ENCODE measurements around the gene PKHD1.
"Not testable (repeated sequence)": the region's sequence is repeated elsewhere in the genome, so short reads cannot be mapped to it uniquely, and the experiment has no call there.

Gene PKHD1

GRCh38 chr6:51856508-51856907, 230.9 kb downstream of the PKHD1 start:
- DNase-seq (ENCODE audit: low spot score) = no peak
- in situ Hi-C loops (cut with MboI; ENCODE audit: low pct_unique_long_range_greater_than_20kb, low sequenced_read_pairs, unreplicated experiment) = loop anchor here (10.0 kb wide), 1 partner anchor 108 kb away; no protein-coding TSS in a partner anchor
- TF ChIP-seq CTCF (IDR thresholded peaks at IDR 0.05; ENCODE audit: extremely low read depth, insufficient read depth, missing control alignments) = no peak

- DNase-seq (ENCODE audit: low spot score) = peak; percentile 61
- in situ Hi-C loops (cut with MboI; ENCODE audit: low pct_unique_long_range_greater_than_20kb, low sequenced_read_pairs, unreplicated experiment) = loop anchor here (10.0 kb wide), 1 partner anchor 109 kb away; no protein-coding TSS in a partner anchor
- peak; percentile 75 for TF ChIP-seq CTCF (IDR thresholded peaks at IDR 0.05; ENCODE audit: extremely low read depth, insufficient read depth, missing control alignments)
Measured at GRCh38 chr6:51855310-51856082, 231.9 kb downstream of the PKHD1 start.

DNA sequence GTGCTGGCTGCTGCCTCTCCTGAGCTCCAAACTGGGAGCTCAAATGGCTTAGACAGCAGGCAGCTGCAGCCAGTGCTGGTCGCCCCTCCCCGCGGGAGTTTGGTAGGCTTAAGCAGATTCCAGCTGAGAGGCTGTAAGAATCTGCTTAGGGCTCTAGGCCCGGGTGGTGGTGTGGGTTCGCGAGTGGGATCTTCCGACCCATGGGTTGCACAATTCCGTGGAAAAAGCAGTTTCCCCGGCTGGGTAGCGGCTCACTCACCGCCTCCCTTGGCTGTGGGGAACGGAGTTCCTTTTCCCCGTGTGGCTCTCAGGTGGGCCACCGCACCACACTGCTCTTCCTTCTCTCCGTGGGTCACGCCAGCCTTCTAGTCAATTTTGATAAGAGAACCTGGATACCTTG, 232.5 kb downstream of the PKHD1 start:
- no peak for DNase-seq (ENCODE audit: low spot score)
- TF ChIP-seq CTCF (IDR thresholded peaks at IDR 0.05; ENCODE audit: extremely low read depth, insufficient read depth, missing control alignments) = no peak
- in situ Hi-C loops (cut with MboI; ENCODE audit: low pct_unique_long_range_greater_than_20kb, low sequenced_read_pairs, unreplicated experiment) = loop anchor here (10.0 kb wide), 1 partner anchor 110 kb away; no protein-coding TSS in a partner anchor

GRCh38 chr6:51854347-51854746, 233.1 kb downstream of the PKHD1 start:
- in situ Hi-C loops (cut with MboI; ENCODE audit: low pct_unique_long_range_greater_than_20kb, low sequenced_read_pairs, unreplicated experiment) = loop anchor here (10.0 kb wide), 1 partner anchor 110 kb away; no protein-coding TSS in a partner anchor
- DNase-seq (ENCODE audit: low spot score) = no peak
- TF ChIP-seq CTCF (IDR thresholded peaks at IDR 0.05; ENCODE audit: extremely low read depth, insufficient read depth, missing control alignments) = no peak

- DNase-seq (ENCODE audit: low spot score) = not testable (repeated sequence)
- in situ Hi-C loops (cut with MboI; ENCODE audit: low pct_unique_long_range_greater_than_20kb, low sequenced_read_pairs, unreplicated experiment) = loop anchor here (10.0 kb wide), 1 partner anchor 112 kb away; no protein-coding TSS in a partner anchor
Measured at GRCh38 chr6:51853109-51853508, 234.3 kb downstream of the PKHD1 start.

DNA sequence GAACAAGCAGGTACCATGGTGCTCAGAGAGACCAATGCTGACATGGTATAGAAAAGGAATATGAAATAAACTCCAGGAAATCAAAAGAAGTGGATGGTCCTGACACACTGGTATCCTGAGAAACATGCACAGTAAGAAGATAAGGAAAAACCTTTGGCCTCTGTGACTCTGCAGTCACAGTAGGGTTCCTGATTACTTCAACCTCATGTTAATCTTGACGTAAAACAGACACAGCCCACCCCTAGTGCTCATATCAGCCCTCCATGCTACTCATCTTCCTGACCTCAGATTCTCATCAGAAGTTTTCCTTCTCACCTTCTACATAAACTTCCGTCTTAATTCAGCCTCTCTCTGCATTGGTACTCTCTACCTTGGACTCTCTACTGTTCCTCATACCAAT, 240.9 kb downstream of the PKHD1 start:
- DNase-seq (ENCODE audit: low spot score) = no peak
- TF ChIP-seq CTCF (IDR thresholded peaks at IDR 0.05; ENCODE audit: extremely low read depth, insufficient read depth, missing control alignments) = no peak
- in situ Hi-C loops (cut with MboI; ENCODE audit: low pct_unique_long_range_greater_than_20kb, low sequenced_read_pairs, unreplicated experiment) = loop anchor here (25.0 kb wide), 1 partner anchor 1034 kb away; the partner anchor contains the start of gene TFAP2B

DNA sequence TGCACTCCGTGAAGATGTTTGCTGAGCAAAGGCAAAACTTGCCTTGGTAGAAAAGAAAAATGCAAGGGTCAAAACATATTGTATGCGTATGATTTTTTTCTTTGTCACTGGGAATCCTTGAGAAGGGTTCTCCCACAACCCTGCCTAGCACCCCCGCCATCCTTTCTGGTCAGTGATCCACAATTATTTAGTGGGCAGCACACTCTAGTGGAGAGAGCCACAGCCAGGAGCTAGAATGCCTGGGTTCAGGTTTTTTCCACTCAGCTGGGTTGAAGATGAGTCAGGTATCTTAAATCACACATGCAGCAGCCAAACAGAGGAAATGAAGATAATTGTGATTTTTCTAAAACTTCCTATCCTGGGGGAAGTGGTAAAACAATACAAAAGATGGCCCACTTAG, 243.1 kb downstream of the PKHD1 start:
- TF ChIP-seq CTCF (IDR thresholded peaks at IDR 0.05; ENCODE audit: extremely low read depth, insufficient read depth, missing control alignments) = peak; percentile 25
- no peak for DNase-seq (ENCODE audit: low spot score)
- in situ Hi-C loops (cut with MboI; ENCODE audit: low pct_unique_long_range_greater_than_20kb, low sequenced_read_pairs, unreplicated experiment) = loop anchor here (25.0 kb wide), 1 partner anchor 1032 kb away; the partner anchor contains the start of gene TFAP2B
